Subcutaneous adipose tissue (tissue), 4 donors: ENCODE measurements around the gene WDR18. TPM values are rescaled to one million over a fixed set of nuclear protein-coding genes. Genes with fewer than 3 reads are reported as not detected.

Source experiments
- total RNA-seq, 4 donors: library from RNA; depleted of rRNA; stranded (reverse); fragments of >200 nt; gene quantifications; one replicate each; pipeline ENCODE4 v1.1.0, GENCODE V29; 2016
- TF ChIP-seq, protein P1 (sequence below): fragments of 450-650 bp; IDR thresholded peaks from one replicate; pipeline ENCODE4 v1.5.1; 2016; ENCODE audit warnings: low read depth, mild to moderate bottlenecking, control low read depth, antibody characterized with exemption, moderate library complexity

The WDR18 gene
- total RNA-seq, 4 donors from 2014 or later: 18.9 to 58.6 (median 30.7) TPM

DNA sequence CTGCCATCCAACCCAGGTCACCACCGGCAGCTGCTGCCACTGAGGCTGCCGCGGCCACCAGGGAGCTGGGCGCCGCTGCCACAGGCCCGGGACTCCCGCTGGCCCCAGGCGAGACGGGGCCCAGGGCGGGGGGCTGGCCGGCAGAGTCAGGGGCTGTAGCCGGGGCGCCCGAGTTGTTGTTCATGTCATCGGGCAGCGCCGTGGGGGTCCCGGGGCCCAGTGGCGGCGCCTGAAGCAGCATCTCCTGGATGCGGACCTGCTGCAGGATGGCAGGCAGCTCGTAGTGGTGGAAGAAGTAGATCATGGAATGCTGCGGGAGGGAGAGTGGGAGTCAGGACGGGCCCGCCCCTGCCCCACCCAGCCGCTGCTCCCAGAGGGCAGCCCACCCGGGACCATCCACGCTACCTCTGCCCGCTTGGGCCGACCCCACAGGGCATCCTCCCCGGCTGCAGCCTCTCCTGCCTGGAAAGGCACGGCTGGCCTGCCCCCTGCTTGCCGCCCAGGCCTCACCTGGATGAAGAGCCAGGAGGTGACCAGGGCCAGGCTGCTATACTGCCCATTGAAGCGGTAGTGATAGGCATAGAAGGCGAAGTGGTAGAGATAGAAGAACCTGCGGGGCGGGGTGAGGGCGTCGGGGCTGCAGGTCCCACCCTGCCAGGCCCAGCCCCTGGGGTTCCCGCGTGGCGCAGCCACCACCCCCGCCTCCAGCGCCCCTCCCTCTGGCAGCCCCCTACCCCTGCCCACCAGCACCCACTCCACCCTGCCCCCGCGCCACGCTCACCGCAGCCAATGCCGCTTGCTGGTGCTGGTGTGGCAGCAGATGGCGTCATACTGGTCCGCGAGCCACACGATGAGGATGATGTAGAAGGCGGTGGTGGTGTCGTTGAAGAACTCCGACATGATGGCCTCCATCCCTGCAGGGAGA lies 26.7 kb downstream of the WDR18 start:
- TF ChIP-seq, protein P1, sequence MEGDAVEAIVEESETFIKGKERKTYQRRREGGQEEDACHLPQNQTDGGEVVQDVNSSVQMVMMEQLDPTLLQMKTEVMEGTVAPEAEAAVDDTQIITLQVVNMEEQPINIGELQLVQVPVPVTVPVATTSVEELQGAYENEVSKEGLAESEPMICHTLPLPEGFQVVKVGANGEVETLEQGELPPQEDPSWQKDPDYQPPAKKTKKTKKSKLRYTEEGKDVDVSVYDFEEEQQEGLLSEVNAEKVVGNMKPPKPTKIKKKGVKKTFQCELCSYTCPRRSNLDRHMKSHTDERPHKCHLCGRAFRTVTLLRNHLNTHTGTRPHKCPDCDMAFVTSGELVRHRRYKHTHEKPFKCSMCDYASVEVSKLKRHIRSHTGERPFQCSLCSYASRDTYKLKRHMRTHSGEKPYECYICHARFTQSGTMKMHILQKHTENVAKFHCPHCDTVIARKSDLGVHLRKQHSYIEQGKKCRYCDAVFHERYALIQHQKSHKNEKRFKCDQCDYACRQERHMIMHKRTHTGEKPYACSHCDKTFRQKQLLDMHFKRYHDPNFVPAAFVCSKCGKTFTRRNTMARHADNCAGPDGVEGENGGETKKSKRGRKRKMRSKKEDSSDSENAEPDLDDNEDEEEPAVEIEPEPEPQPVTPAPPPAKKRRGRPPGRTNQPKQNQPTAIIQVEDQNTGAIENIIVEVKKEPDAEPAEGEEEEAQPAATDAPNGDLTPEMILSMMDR: no peak

- TF ChIP-seq, protein P1: no peak
Observed at GRCh38 chr19:1011831-1012333, 27.7 kb downstream of the WDR18 start.

DNA sequence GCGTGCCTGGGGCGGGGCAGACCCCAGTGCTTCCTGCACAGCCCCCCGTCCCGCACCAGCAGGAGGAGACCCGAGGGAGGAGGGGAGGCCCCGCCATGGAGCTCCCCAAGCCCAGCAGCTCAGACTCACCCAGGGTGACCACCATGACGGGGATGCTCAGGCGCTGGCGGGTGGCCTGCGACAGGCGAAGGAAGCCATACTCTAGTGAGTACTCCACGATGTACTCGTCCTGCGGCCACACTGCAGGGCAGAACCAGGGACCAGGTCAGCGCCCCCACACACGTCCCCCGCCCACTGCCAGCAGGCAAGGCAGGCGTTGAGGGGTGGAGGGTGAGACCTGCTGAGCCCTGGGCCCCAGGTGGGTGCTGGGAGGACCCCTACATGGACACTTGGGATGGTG lies 28.2 kb downstream of the WDR18 start:
- TF ChIP-seq, protein P1: no peak

GRCh38 chr19:1013218-1013617 lies 29.1 kb downstream of the WDR18 start:
- TF ChIP-seq, protein P1: no peak

- TF ChIP-seq, protein P1: no peak
Observed at GRCh38 chr19:1014161-1015060, 30.3 kb downstream of the WDR18 start.

- TF ChIP-seq, protein P1: no peak
Observed at GRCh38 chr19:1015061-1015781, 31.1 kb downstream of the WDR18 start.
